Astrocyte (in vitro differentiated cells and primary cell): ENCODE data around the gene APBB2. TPM values are rescaled to one million over a fixed set of nuclear protein-coding genes. Genes with fewer than 3 reads are reported as not detected.
A peak's percentile ranks its signal among the peaks of the same experiment; 100 is the strongest.

Source experiments
- DNase-seq: peaks from one replicate; pipeline ENCODE4 v3.0.0-alpha.2; 2010; ENCODE audit warnings: low read depth
- FAIRE-seq: peaks from 2 replicates; lab custom pipeline; 2011; peaks lifted over from hg19 to GRCh38; lab: Jason Lieb, UNC
- H2AFZ ChIP-seq: 2 replicates; pipeline ENCODE4 v1.6.0; 2012; ENCODE audit warnings: low read depth, low read length, inconsistent platforms
- H3K27ac ChIP-seq: 2 replicates; pipeline ENCODE4 v1.5.1; 2011; ENCODE audit warnings: low read depth, low read length, inconsistent platforms
- H3K27me3 ChIP-seq: 2 replicates; pipeline ENCODE4 v1.6.0; 2011; ENCODE audit warnings: low read length, inconsistent platforms; ENCODE audit not compliant: insufficient read depth
- H3K36me3 ChIP-seq: 2 replicates; pipeline ENCODE4 v1.5.1; 2011; ENCODE audit warnings: low read length, inconsistent platforms; ENCODE audit not compliant: insufficient read depth
- H3K4me1 ChIP-seq: 2 replicates; pipeline ENCODE4 v1.5.1; 2011; ENCODE audit warnings: low read length, inconsistent platforms; ENCODE audit not compliant: insufficient read depth
- H3K4me2 ChIP-seq: 2 replicates; pipeline ENCODE4 v1.6.0; 2012; ENCODE audit warnings: low read length, inconsistent platforms
- H3K4me3 ChIP-seq: 2 replicates; pipeline ENCODE4 v1.5.1; 2011; ENCODE audit warnings: low read depth, mild to moderate bottlenecking, low read length, inconsistent platforms; ENCODE audit not compliant: insufficient read depth
- H3K79me2 ChIP-seq: 2 replicates; pipeline ENCODE4 v1.6.0; 2012; ENCODE audit warnings: mild to moderate bottlenecking, low read length, inconsistent platforms; ENCODE audit not compliant: insufficient read depth
- H3K9ac ChIP-seq: 2 replicates; pipeline ENCODE4 v1.6.0; 2012; ENCODE audit warnings: mild to moderate bottlenecking, low read length, inconsistent platforms
- H3K9me3 ChIP-seq: 2 replicates; pipeline ENCODE4 v1.5.1; 2012; ENCODE audit warnings: low read depth, mild to moderate bottlenecking, low read length, inconsistent platforms; ENCODE audit not compliant: insufficient read depth
- H4K20me1 ChIP-seq: 2 replicates; pipeline ENCODE4 v1.6.0; 2012; ENCODE audit warnings: low read length, inconsistent platforms; ENCODE audit not compliant: insufficient read depth
- H3K27ac Mint-ChIP-seq: one replicate; pipeline ENCODE4 v1.8.0; 2021; ENCODE audit warnings: mild to moderate bottlenecking, mixed read lengths; ENCODE audit not compliant: unreplicated experiment
- H3K27me3 Mint-ChIP-seq: one replicate; pipeline ENCODE4 v1.8.0; 2021; ENCODE audit warnings: low read depth, mixed read lengths; ENCODE audit not compliant: unreplicated experiment
- H3K36me3 Mint-ChIP-seq: one replicate; pipeline ENCODE4 v1.8.0; 2021; ENCODE audit warnings: low read depth, mixed read lengths; ENCODE audit not compliant: unreplicated experiment
- H3K4me1 Mint-ChIP-seq: one replicate; pipeline ENCODE4 v1.8.0; 2021; ENCODE audit warnings: low read depth, mixed read lengths; ENCODE audit not compliant: unreplicated experiment
- H3K4me3 Mint-ChIP-seq: one replicate; pipeline ENCODE4 v1.8.0; 2021; ENCODE audit warnings: mild to moderate bottlenecking, moderate library complexity, mixed read lengths; ENCODE audit not compliant: unreplicated experiment
- H3K9me3 Mint-ChIP-seq: one replicate; pipeline ENCODE4 v1.8.0; 2021; ENCODE audit warnings: mild to moderate bottlenecking, mixed read lengths; ENCODE audit not compliant: unreplicated experiment
- EZH2 ChIP-seq: IDR thresholded peaks from 2 replicates; pipeline ENCODE4 v1.6.1; 2012; ENCODE audit warnings: mild to moderate bottlenecking, low read length, inconsistent platforms; ENCODE audit not compliant: insufficient read depth
- total RNA-seq: library from RNA; stranded (reverse); gene quantifications from 2 replicates; pipeline ENCODE4 v1.2.1, GENCODE V29; 2021
- TF ChIP-seq, protein P1 (sequence below): IDR thresholded peaks from 2 replicates; pipeline ENCODE4 v1.5.1; 2011; ENCODE audit warnings: low read depth, mild to moderate bottlenecking, inconsistent platforms, low read length, moderate library complexity; ENCODE audit not compliant: insufficient read depth

Gene APBB2
- total RNA-seq, 1 donor from 2014 or later = 173 TPM

- DNase-seq (peak; percentile 25), FAIRE-seq (no peak)
- H3K4me1 Mint-ChIP-seq = peaks cover 10% of the 10 kb centered on the region
- no peak overlapping the region for H3K9ac ChIP-seq
- TF ChIP-seq, protein P1, sequence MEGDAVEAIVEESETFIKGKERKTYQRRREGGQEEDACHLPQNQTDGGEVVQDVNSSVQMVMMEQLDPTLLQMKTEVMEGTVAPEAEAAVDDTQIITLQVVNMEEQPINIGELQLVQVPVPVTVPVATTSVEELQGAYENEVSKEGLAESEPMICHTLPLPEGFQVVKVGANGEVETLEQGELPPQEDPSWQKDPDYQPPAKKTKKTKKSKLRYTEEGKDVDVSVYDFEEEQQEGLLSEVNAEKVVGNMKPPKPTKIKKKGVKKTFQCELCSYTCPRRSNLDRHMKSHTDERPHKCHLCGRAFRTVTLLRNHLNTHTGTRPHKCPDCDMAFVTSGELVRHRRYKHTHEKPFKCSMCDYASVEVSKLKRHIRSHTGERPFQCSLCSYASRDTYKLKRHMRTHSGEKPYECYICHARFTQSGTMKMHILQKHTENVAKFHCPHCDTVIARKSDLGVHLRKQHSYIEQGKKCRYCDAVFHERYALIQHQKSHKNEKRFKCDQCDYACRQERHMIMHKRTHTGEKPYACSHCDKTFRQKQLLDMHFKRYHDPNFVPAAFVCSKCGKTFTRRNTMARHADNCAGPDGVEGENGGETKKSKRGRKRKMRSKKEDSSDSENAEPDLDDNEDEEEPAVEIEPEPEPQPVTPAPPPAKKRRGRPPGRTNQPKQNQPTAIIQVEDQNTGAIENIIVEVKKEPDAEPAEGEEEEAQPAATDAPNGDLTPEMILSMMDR = no peak
- TF ChIP-seq EZH2 = no peak
- no peaks in the 10 kb centered on the region for H3K36me3 ChIP-seq
- peaks cover under 1% of the 10 kb centered on the region for H3K9me3 Mint-ChIP-seq
- peaks cover 2% of the 10 kb centered on the region for H3K36me3 Mint-ChIP-seq
- H3K4me3 ChIP-seq = no peak overlapping the region
- H4K20me1 ChIP-seq = no peaks in the 10 kb centered on the region
- H3K4me2 ChIP-seq = no peak overlapping the region
- H2AFZ ChIP-seq = no peak overlapping the region
- H3K79me2 ChIP-seq = no peaks in the 10 kb centered on the region
- no peaks in the 10 kb centered on the region for H3K4me1 ChIP-seq
- H3K27ac Mint-ChIP-seq = peak overlapping the region; percentile 92
- H3K27me3 ChIP-seq = peaks cover 3% of the 10 kb centered on the region
- H3K4me3 Mint-ChIP-seq = no peak overlapping the region
- H3K27ac ChIP-seq = no peak overlapping the region
- H3K9me3 ChIP-seq = no peaks in the 10 kb centered on the region
- H3K27me3 Mint-ChIP-seq = no peaks in the 10 kb centered on the region
These were observed 451.1 kb downstream of the APBB2 start for GRCh38 chr4:40763228-40763716.

Other genes with a start within 250 kb of the APBB2 start
- gene UCHL1, start 42.4 kb upstream of the APBB2 start, total RNA-seq = 1,149 and 1,154 TPM in 2 replicates